ENCODE results near the gene FHDC1. TPM values are rescaled to one million over a fixed set of nuclear protein-coding genes. Genes with fewer than 3 reads are reported as not detected.

FHDC1 gene
- polyA plus RNA-seq, 2 of the 4 experiments (the other 2 are of a cell fraction), result 0.08 to 0.31 TPM

DNA sequence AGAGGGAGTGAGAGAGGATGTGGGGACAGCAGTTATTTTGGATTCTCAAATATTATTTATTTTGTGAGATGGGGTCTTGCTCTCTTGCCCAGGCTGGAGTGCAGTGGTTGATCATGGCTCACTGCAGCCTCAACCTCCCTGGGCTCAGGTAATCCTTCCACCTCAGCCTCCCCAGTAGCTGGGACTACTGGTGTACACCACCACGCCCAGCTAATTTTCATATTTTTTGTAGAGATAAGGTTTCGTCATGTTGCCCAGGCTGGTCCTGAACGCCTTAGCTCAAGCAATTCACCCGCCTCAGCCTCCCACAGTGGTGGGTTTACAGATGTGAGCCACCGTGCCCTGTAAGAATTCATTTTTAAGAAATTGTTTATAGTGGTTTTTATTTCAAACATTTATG lies 61.2 kb downstream of the FHDC1 start:
- Histone ChIP-seq H3K27ac (no peak overlapping the region), H3K4me2 (no peak overlapping the region), H3K4me3 (no peak overlapping the region), H3K4me1 (no peaks in the 10 kb centered on the region), H3K9me3 (no peaks in the 10 kb centered on the region)
- TF ChIP-seq FOSL2 (IDR thresholded peaks at IDR 0.05) (no peak), FOSL2 (CRISPR knock-in tag; IDR thresholded peaks at IDR 0.05) (no peak), HDAC2 (IDR thresholded peaks at IDR 0.05) (no peak), BHLHE40 (IDR thresholded peaks at IDR 0.05; ENCODE audit: low read depth, low read length) (no peak), EHF (CRISPR knock-in tag; IDR thresholded peaks at IDR 0.05) (no peak), TFCP2L1 (CRISPR knock-in tag; IDR thresholded peaks at IDR 0.05) (no peak), CBX2 (IDR thresholded peaks at IDR 0.05; ENCODE audit: borderline replicate concordance, low read depth) (no peak), MYC (IDR thresholded peaks at IDR 0.05; ENCODE audit: borderline replicate concordance, low read length) (no peak), ZSCAN20 (CRISPR knock-in tag; IDR thresholded peaks at IDR 0.05) (no peak), RFX5 (IDR thresholded peaks at IDR 0.05) (no peak), PHF8 (IDR thresholded peaks at IDR 0.05; ENCODE audit: borderline replicate concordance, low read depth) (no peak), SMC3 (IDR thresholded peaks at IDR 0.05) (no peak), RNF2 (IDR thresholded peaks at IDR 0.05; ENCODE audit: borderline replicate concordance, low read depth) (no peak), TP53 (CRISPR knock-in tag; IDR thresholded peaks at IDR 0.05) (no peak), ESRRA (IDR thresholded peaks at IDR 0.05; ENCODE audit: borderline replicate concordance, low read length) (no peak), ZC3H11A (IDR thresholded peaks at IDR 0.05) (no peak)
- TF ChIP-seq, protein P1, sequence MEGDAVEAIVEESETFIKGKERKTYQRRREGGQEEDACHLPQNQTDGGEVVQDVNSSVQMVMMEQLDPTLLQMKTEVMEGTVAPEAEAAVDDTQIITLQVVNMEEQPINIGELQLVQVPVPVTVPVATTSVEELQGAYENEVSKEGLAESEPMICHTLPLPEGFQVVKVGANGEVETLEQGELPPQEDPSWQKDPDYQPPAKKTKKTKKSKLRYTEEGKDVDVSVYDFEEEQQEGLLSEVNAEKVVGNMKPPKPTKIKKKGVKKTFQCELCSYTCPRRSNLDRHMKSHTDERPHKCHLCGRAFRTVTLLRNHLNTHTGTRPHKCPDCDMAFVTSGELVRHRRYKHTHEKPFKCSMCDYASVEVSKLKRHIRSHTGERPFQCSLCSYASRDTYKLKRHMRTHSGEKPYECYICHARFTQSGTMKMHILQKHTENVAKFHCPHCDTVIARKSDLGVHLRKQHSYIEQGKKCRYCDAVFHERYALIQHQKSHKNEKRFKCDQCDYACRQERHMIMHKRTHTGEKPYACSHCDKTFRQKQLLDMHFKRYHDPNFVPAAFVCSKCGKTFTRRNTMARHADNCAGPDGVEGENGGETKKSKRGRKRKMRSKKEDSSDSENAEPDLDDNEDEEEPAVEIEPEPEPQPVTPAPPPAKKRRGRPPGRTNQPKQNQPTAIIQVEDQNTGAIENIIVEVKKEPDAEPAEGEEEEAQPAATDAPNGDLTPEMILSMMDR (IDR thresholded peaks at IDR 0.05), result no peak
- TF ChIP-seq, protein P2, sequence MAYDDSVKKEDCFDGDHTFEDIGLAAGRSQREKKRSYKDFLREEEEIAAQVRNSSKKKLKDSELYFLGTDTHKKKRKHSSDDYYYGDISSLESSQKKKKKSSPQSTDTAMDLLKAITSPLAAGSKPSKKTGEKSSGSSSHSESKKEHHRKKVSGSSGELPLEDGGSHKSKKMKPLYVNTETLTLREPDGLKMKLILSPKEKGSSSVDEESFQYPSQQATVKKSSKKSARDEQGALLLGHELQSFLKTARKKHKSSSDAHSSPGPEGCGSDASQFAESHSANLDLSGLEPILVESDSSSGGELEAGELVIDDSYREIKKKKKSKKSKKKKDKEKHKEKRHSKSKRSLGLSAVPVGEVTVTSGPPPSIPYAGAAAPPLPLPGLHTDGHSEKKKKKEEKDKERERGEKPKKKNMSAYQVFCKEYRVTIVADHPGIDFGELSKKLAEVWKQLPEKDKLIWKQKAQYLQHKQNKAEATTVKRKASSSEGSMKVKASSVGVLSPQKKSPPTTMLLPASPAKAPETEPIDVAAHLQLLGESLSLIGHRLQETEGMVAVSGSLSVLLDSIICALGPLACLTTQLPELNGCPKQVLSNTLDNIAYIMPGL (CRISPR knock-in tag; IDR thresholded peaks at IDR 0.05; ENCODE audit: borderline replicate concordance), result no peak
- TF ChIP-seq, protein P3, sequence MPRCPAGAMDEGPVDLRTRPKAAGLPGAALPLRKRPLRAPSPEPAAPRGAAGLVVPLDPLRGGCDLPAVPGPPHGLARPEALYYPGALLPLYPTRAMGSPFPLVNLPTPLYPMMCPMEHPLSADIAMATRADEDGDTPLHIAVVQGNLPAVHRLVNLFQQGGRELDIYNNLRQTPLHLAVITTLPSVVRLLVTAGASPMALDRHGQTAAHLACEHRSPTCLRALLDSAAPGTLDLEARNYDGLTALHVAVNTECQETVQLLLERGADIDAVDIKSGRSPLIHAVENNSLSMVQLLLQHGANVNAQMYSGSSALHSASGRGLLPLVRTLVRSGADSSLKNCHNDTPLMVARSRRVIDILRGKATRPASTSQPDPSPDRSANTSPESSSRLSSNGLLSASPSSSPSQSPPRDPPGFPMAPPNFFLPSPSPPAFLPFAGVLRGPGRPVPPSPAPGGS (IDR thresholded peaks at IDR 0.05), result no peak
- TF ChIP-seq, protein P4, sequence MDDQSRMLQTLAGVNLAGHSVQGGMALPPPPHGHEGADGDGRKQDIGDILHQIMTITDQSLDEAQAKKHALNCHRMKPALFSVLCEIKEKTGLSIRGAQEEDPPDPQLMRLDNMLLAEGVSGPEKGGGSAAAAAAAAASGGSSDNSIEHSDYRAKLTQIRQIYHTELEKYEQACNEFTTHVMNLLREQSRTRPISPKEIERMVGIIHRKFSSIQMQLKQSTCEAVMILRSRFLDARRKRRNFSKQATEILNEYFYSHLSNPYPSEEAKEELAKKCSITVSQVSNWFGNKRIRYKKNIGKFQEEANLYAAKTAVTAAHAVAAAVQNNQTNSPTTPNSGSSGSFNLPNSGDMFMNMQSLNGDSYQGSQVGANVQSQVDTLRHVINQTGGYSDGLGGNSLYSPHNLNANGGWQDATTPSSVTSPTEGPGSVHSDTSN (IDR thresholded peaks at IDR 0.05), result no peak
- DNase-seq (ENCODE audit: low read depth in 1 of 2, low spot score in 1 of 2) (no peak), FAIRE-seq (no peak), ATAC-seq (no peak)
- POLR2A ChIA-PET, result no interaction called here
- 81% methylated on average over 5 of the region's 5 CpGs for WGBS (ENCODE audit: missing lambda C conversion rate)
- CTCF ChIA-PET, result interaction anchor here (1.1 kb wide), 1 partner anchor 320 kb away, joined by 3 read pairs; no protein-coding TSS in a partner anchor

DNA sequence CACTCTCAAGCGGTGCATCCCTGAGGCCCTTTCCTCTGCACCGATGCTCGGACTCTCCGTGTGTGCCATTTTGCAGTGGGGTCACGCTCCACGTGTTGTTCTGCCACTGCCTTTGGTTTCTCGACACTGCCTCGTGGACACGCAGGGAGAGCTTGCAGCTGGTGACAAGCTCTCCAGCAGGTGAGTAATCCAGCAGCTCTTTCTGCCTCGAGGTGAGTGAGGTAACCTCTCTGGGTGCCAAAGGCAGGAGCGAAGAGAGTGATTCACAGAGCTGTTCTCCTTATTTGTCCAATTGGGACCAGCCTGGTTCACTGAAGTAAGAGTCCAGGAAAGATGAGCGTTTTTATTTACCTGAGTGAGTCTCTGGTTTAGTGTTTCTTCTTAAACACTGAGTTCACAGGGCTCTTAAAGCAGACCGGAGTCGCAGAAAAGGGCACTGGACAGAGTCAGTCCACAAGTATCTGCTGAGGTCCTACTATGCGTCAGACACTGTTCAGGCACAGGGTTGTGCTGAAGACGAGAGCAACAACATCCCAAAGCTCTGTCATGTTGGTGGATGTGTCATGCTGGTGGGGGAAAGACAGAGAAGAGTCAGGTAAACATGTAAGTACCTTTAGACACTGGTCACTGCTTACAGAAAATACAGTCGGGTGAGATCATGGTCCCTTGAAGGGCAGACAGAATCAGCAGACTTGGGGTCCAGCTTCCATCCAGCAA lies 61.8 kb downstream of the FHDC1 start:
- POLR2A ChIA-PET, result no interaction called here

More for the DNA sequence above, 61.8 kb downstream of the FHDC1 start:
- H3K4me3 ChIP-seq, result no peak overlapping the region
- no peaks in the 10 kb centered on the region for H3K4me1 ChIP-seq
- TF ChIP-seq, protein P5, sequence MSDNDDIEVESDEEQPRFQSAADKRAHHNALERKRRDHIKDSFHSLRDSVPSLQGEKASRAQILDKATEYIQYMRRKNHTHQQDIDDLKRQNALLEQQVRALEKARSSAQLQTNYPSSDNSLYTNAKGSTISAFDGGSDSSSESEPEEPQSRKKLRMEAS (IDR thresholded peaks at IDR 0.05), result no peak
- TF ChIP-seq EHMT2 (IDR thresholded peaks at IDR 0.05; ENCODE audit: low read depth) (no peak), ZFP36 (IDR thresholded peaks at IDR 0.05; ENCODE audit: borderline replicate concordance, partially characterized antibody) (no peak), GATA3 (IDR thresholded peaks at IDR 0.05; ENCODE audit: borderline replicate concordance) (no peak), MAFK (IDR thresholded peaks at IDR 0.05; ENCODE audit: partially characterized antibody) (no peak), BHLHE40 (IDR thresholded peaks at IDR 0.05; ENCODE audit: low read depth, low read length) (no peak)
- TF ChIP-seq, protein P6, sequence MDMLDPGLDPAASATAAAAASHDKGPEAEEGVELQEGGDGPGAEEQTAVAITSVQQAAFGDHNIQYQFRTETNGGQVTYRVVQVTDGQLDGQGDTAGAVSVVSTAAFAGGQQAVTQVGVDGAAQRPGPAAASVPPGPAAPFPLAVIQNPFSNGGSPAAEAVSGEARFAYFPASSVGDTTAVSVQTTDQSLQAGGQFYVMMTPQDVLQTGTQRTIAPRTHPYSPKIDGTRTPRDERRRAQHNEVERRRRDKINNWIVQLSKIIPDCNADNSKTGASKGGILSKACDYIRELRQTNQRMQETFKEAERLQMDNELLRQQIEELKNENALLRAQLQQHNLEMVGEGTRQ (IDR thresholded peaks at IDR 0.05), result no peak
- TF ChIP-seq, protein P7, sequence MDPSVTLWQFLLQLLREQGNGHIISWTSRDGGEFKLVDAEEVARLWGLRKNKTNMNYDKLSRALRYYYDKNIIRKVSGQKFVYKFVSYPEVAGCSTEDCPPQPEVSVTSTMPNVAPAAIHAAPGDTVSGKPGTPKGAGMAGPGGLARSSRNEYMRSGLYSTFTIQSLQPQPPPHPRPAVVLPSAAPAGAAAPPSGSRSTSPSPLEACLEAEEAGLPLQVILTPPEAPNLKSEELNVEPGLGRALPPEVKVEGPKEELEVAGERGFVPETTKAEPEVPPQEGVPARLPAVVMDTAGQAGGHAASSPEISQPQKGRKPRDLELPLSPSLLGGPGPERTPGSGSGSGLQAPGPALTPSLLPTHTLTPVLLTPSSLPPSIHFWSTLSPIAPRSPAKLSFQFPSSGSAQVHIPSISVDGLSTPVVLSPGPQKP (IDR thresholded peaks at IDR 0.05; ENCODE audit: low read depth, low read length), result no peak
- no peaks in the 10 kb centered on the region for H3K9me3 ChIP-seq
- WGBS (ENCODE audit: missing lambda C conversion rate), result 53% methylated on average over 8 of the region's 17 CpGs
- CTCF ChIA-PET, result no interaction called here
- no peak for FAIRE-seq
- H3K4me2 ChIP-seq, result no peak overlapping the region
- ATAC-seq, result peak; percentile 44 to 72
- no peak overlapping the region for H3K27ac ChIP-seq
- peak in 1 of 2 experiments; percentile 12 for DNase-seq (ENCODE audit: low read depth in 1 of 2, low spot score in 1 of 2)

All from A549 (cell line).